ENCODE results near the gene RTN4RL2. TPM values are rescaled to one million over a fixed set of nuclear protein-coding genes. Genes with fewer than 3 reads are reported as not detected.

Gene RTN4RL2
- total RNA-seq, 4 donors from 2014 or later, result 0.13 to 2.8 (median 0.77) TPM

GRCh38 chr11:57421805-57422204 lies 38.5 kb upstream of the RTN4RL2 start:
- H3K4me3 ChIP-seq, result no peak overlapping the region
- peaks cover 0 to 12% of the 10 kb centered on the region in 2 donors for H3K36me3 ChIP-seq
- H3K4me1 ChIP-seq, result peaks cover 23 to 29% of the 10 kb centered on the region in 2 donors
- in situ Hi-C loops (cut with MboI; ENCODE audit: low sequenced_read_pairs in 4 of 4) (no loop called here), intact Hi-C loops (cut with DNase I; ENCODE audit: low total_unique reads) (no loop called here)
- H3K9me3 ChIP-seq, result no peaks in the 10 kb centered on the region
- TF ChIP-seq POLR2A (IDR thresholded peaks at IDR 0.05), result no peak
- TF ChIP-seq CTCF (IDR thresholded peaks at IDR 0.05 in 4 of 5, conservative IDR thresholded peaks at IDR 0.05 in 1 of 5), result no peak
- DNase-seq, result no peak
- H3K27ac ChIP-seq, result no peak overlapping the region
- ATAC-seq, result no peak
- H3K27me3 ChIP-seq, result peaks cover 0 to 3% (median 0%) of the 10 kb centered on the region in 3 donors

- intact Hi-C loops (cut with DNase I; ENCODE audit: low total_unique reads), result no loop called here
- no peak overlapping the region for H3K27ac ChIP-seq
- H3K4me3 ChIP-seq, result no peak overlapping the region
- in situ Hi-C loops (cut with MboI; ENCODE audit: low sequenced_read_pairs in 4 of 4), result no loop called here
- H3K4me1 ChIP-seq, result peaks cover 32 to 38% of the 10 kb centered on the region in 2 donors
- DNase-seq, result no peak
- peaks cover 0 to 8% of the 10 kb centered on the region in 2 donors for H3K36me3 ChIP-seq
- ATAC-seq, result no peak
- peaks cover 0 to 3% (median 0%) of the 10 kb centered on the region in 3 donors for H3K27me3 ChIP-seq
- H3K9me3 ChIP-seq, result no peaks in the 10 kb centered on the region
- TF ChIP-seq POLR2A (IDR thresholded peaks at IDR 0.05), result no peak
- no peak for TF ChIP-seq CTCF (IDR thresholded peaks at IDR 0.05 in 4 of 5, conservative IDR thresholded peaks at IDR 0.05 in 1 of 5)
Measured at GRCh38 chr11:57422669-57423068, 37.7 kb upstream of the RTN4RL2 start.

- peak overlapping the region in 3 of 4 donors; percentile 16 to 53 (median 22) for H3K4me3 ChIP-seq
- DNase-seq (no peak), ATAC-seq (no peak)
- peaks cover 0 to 5% of the 10 kb centered on the region in 2 donors for H3K36me3 ChIP-seq
- no peaks in the 10 kb centered on the region for H3K9me3 ChIP-seq
- peaks cover 37 to 41% of the 10 kb centered on the region in 2 donors for H3K4me1 ChIP-seq
- peaks cover 0 to 3% (median 0%) of the 10 kb centered on the region in 3 donors for H3K27me3 ChIP-seq
- TF ChIP-seq CTCF (IDR thresholded peaks at IDR 0.05 in 4 of 5, conservative IDR thresholded peaks at IDR 0.05 in 1 of 5) (no peak), POLR2A (IDR thresholded peaks at IDR 0.05) (no peak)
- peak overlapping the region; percentile 83 to 93 (median 84) for H3K27ac ChIP-seq
- intact Hi-C loops (cut with DNase I; ENCODE audit: low total_unique reads) (no loop called here), in situ Hi-C loops (cut with MboI; ENCODE audit: low sequenced_read_pairs in 4 of 4) (no loop called here)
Measured at GRCh38 chr11:57424137-57424791, 36.1 kb upstream of the RTN4RL2 start.

GRCh38 chr11:57424792-57425564 lies 35.4 kb upstream of the RTN4RL2 start:
- no peak for TF ChIP-seq CTCF (IDR thresholded peaks at IDR 0.05 in 4 of 5, conservative IDR thresholded peaks at IDR 0.05 in 1 of 5)
- TF ChIP-seq POLR2A (IDR thresholded peaks at IDR 0.05), result no peak
- H3K9me3 ChIP-seq, result no peaks in the 10 kb centered on the region
- in situ Hi-C loops (cut with MboI; ENCODE audit: low sequenced_read_pairs in 4 of 4), result no loop called here
- H3K4me3 ChIP-seq, result peak overlapping the region; percentile 16 to 53 (median 26)
- DNase-seq, result peak; percentile 69 to 73
- ATAC-seq, result peak; percentile 65 to 78
- peaks cover 0 to 3% of the 10 kb centered on the region in 2 donors for H3K36me3 ChIP-seq
- intact Hi-C loops (cut with DNase I; ENCODE audit: low total_unique reads), result no loop called here
- peaks cover 37 to 41% of the 10 kb centered on the region in 2 donors for H3K4me1 ChIP-seq
- H3K27ac ChIP-seq, result peak overlapping the region; percentile 83 to 93 (median 84)
- H3K27me3 ChIP-seq, result peaks cover 0 to 3% (median 0%) of the 10 kb centered on the region in 3 donors
